H1 (cell line): ENCODE measurements around the gene TCP11. TPM values are rescaled to one million over a fixed set of nuclear protein-coding genes. Genes with fewer than 3 reads are reported as not detected.

Experiments
- CHD1 ChIP-seq: IDR thresholded peaks from 2 replicates; pipeline ENCODE4 v1.6.1; 2012; ENCODE audit warnings: low read depth, low read length, improper control_type of control experiment
- EGR1 ChIP-seq: IDR thresholded peaks from 2 replicates; pipeline ENCODE4 v1.6.1; 2011; ENCODE audit warnings: low read depth, low read length, borderline replicate concordance
- SP4 ChIP-seq: IDR thresholded peaks from 2 replicates; pipeline ENCODE4 v1.6.1; 2012; ENCODE audit warnings: low read length, inconsistent platforms
- polyA plus RNA-seq, 7 experiments: library from polyadenylated mRNA; depleted of rRNA in 3 of 7; stranded (reverse) in 5 of 7; unstranded in 2 of 7; fragments of >200 nt in 5 of 7; fragments of 200-250 nt in 2 of 7; gene quantifications; 1 replicate in 5 of 7; 2 replicates in 1 of 7; 4 replicates in 1 of 7; pipeline versions ENCODE4 v1.2.1 to v1.2.3, GENCODE V29; 2011 to 2013; ENCODE audit warnings: missing spikeins in 2 of 7, mixed read lengths in 2 of 7
- total RNA-seq: library from RNA; stranded (reverse); fragmentation: NEBNext Ultra II Directional; extraction: Animal tissue kit (Norgen Biotek cat#: 25700); gene quantifications from 2 replicates; pipeline ENCODE4 v1.2.1, GENCODE V29; 2021

TCP11 gene
- total and polyA plus RNA-seq, 2 of the 8 experiments (the other 6 are each of a cell fraction or from before 2014, with no cell fraction given) = 0.11 TPM; not detected in 1

DNA sequence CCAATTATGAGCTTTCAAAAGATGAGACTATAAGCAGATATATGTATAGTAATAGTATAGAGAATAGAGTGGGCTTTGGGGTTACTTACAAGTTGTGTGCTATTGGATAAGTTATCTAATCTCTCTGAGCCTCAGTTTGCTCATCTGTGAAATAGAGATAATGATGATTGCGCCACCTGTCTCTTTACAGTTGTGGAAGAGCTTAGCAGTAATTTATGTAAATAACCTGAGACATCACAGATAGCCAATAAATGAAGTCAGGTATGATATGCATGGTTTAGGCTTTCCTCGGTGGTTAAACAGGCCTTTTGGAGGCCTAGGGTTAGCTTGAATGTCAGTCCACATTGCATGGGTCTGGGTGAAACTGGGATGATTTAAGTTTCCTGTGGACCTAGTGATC is 42.8 kb upstream of the TCP11 start (continued):
- TF ChIP-seq CHD1 (no peak), EGR1 (no peak), SP4 (no peak)
